GM19328 (cell line): ENCODE measurements around the gene ZNF771.
"Not testable (repeated sequence)": the region's sequence is repeated elsewhere in the genome, so short reads cannot be mapped to it uniquely, and the experiment has no call there.

Experiments used
- ATAC-seq: cut with Tn5 transposase; IDR thresholded peaks from one replicate; pipeline ENCODE4 v1.9.1; 2021; ENCODE audit warnings: mild to moderate bottlenecking, moderate library complexity; ENCODE audit not compliant: unreplicated experiment

The ZNF771 gene

GRCh38 chr16:30458561-30459394 lies 51.4 kb downstream of the ZNF771 start:
- ATAC-seq: peak; percentile 80

GRCh38 chr16:30459456-30459855 lies 52.0 kb downstream of the ZNF771 start:
- no peak for ATAC-seq

DNA sequence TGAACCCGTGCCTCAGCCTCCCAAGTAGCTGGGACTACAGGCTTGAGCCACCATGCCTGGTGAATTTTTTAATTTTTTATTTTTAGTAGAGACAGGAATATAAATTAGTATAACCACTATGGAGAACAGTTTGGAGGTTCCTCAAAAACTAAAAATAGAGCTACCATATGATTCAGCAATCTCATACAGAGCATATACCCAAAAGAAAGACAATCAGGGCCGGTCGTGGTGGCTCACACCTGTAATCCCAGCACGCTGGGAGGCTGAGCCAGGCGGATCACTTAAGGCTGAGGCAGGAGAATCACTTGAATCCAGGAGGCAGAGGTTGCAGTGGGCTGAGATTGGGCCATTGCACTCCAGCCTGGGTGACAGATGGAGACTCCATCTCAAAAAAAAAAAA lies 54.0 kb downstream of the ZNF771 start:
- not testable (repeated sequence) for ATAC-seq

- ATAC-seq: no peak
These were observed 56.7 kb downstream of the ZNF771 start for GRCh38 chr16:30464078-30464477.
